WERI-Rb-1 (cell line): Measurements from ENCODE around the gene CALR.
"Not testable (repeated sequence)": the region's sequence is repeated elsewhere in the genome, so short reads cannot be mapped to it uniquely, and the experiment has no call there.

Source experiments
- DNase-seq: peaks from one replicate; pipeline ENCODE4 v3.0.0-alpha.2; 2020
- H3K27ac ChIP-seq: fragments of 250-450 bp; sonication (Bioruptor Pico); 2 replicates; pipeline ENCODE4 v1.5.1; 2020; ENCODE audit warnings: mild to moderate bottlenecking, moderate library complexity
- H3K27me3 ChIP-seq: fragments of 250-450 bp; sonication (Bioruptor Pico); 2 replicates; pipeline ENCODE4 v1.5.1; 2021; ENCODE audit warnings: mild to moderate bottlenecking, low read depth, moderate library complexity; ENCODE audit not compliant: insufficient read depth, severe bottlenecking
- H3K36me3 ChIP-seq: fragments of 250-450 bp; sonication (Bioruptor Pico); 2 replicates; pipeline ENCODE4 v1.5.1; 2020; ENCODE audit warnings: mild to moderate bottlenecking, moderate library complexity
- H3K4me3 ChIP-seq: 2 replicates; pipeline ENCODE4 v1.5.1; 2011; ENCODE audit warnings: low read depth, mild to moderate bottlenecking, control low read depth, low read length
- H3K9me3 ChIP-seq: fragments of 250-450 bp; sonication (Bioruptor Pico); 2 replicates; pipeline ENCODE4 v1.5.1; 2021; ENCODE audit warnings: mild to moderate bottlenecking, moderate library complexity; ENCODE audit not compliant: severe bottlenecking
- CTCF ChIP-seq: IDR thresholded peaks from 2 replicates; pipeline ENCODE4 v1.5.1; 2011; ENCODE audit warnings: low read depth, mild to moderate bottlenecking, control low read depth, inconsistent platforms, low read length

CALR gene

GRCh38 chr19:12949363-12950283, 11.2 kb downstream of the CALR start:
- Histone ChIP-seq H3K27me3 (no peaks in the 10 kb centered on the region), H3K36me3 (peaks cover 95% of the 10 kb centered on the region), H3K4me3 (no peak overlapping the region), H3K27ac (no peak overlapping the region), H3K9me3 (no peaks in the 10 kb centered on the region)
- TF ChIP-seq CTCF, result no peak
- no peak for DNase-seq

- H3K4me3 ChIP-seq, H3K27me3 ChIP-seq, H3K9me3 ChIP-seq, DNase-seq: not testable (repeated sequence)
- H3K27ac ChIP-seq, result peak overlapping the region; percentile 90
- peaks cover 94% of the 10 kb centered on the region for H3K36me3 ChIP-seq
Observed at GRCh38 chr19:12952050-12952449, 13.6 kb downstream of the CALR start.

GRCh38 chr19:12952488-12953137, 14.2 kb downstream of the CALR start:
- no peak for DNase-seq
- peak overlapping the region; percentile 90 for H3K27ac ChIP-seq
- H3K36me3 ChIP-seq, result peaks cover 89% of the 10 kb centered on the region
- H3K9me3 ChIP-seq, result no peaks in the 10 kb centered on the region
- no peak for TF ChIP-seq CTCF
- H3K4me3 ChIP-seq, result no peak overlapping the region
- H3K27me3 ChIP-seq, result no peaks in the 10 kb centered on the region

- Histone ChIP-seq H3K27ac (peak overlapping the region; percentile 90), H3K9me3 (no peaks in the 10 kb centered on the region), H3K27me3 (no peaks in the 10 kb centered on the region), H3K4me3 (no peak overlapping the region), H3K36me3 (peaks cover 82% of the 10 kb centered on the region)
- no peak for TF ChIP-seq CTCF
- DNase-seq, result peak; percentile 77
Observed at GRCh38 chr19:12953138-12953798, 14.9 kb downstream of the CALR start.

- peaks cover 75% of the 10 kb centered on the region for H3K36me3 ChIP-seq
- peak overlapping the region; percentile 90 for H3K27ac ChIP-seq
- no peak for DNase-seq
- H3K27me3 ChIP-seq, result no peaks in the 10 kb centered on the region
- H3K9me3 ChIP-seq, result no peaks in the 10 kb centered on the region
- no peak overlapping the region for H3K4me3 ChIP-seq
- TF ChIP-seq CTCF, result no peak
Observed at GRCh38 chr19:12953799-12954611, 15.6 kb downstream of the CALR start.
